ENCODE results near the gene HOXA13.

Gene HOXA13

DNA sequence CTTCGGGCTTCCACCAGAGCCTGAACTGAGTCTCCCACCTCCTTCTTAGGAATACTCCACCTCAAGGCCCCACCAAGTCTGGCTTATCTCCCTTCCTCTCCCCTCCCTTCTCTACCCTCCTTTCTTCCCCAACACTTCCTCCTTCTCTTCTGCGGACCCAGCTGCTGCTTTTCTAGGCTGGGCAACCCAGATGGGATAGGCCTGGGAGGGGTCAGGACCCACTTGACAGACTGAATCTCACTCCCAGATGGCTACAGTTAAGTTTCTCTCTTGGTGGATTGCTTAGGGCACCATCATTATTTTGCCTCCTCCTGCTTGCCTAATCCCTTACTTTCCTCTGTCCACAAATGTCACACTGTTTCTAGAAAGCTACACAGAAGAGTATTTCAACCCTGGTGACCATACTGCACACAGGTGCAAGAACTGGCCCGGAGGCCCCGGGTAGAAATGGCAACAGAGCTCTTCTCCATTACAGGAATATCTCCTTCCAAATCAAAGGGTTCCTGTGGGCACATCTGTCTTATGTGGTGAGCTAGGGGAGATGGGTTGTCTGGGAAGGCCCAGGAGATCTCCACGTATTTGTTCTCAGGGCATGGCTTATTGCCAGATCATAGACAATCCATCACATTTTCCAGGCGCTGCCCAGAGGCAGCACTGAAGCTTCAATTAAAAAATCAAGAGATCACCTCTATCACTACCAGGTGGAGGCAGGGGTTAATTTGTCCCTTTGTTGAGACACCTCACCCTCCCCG lies 9.7 kb downstream of the HOXA13 start:
- DNase-seq (ENCODE audit: low read depth), result no peak
- TF ChIP-seq, protein P1, sequence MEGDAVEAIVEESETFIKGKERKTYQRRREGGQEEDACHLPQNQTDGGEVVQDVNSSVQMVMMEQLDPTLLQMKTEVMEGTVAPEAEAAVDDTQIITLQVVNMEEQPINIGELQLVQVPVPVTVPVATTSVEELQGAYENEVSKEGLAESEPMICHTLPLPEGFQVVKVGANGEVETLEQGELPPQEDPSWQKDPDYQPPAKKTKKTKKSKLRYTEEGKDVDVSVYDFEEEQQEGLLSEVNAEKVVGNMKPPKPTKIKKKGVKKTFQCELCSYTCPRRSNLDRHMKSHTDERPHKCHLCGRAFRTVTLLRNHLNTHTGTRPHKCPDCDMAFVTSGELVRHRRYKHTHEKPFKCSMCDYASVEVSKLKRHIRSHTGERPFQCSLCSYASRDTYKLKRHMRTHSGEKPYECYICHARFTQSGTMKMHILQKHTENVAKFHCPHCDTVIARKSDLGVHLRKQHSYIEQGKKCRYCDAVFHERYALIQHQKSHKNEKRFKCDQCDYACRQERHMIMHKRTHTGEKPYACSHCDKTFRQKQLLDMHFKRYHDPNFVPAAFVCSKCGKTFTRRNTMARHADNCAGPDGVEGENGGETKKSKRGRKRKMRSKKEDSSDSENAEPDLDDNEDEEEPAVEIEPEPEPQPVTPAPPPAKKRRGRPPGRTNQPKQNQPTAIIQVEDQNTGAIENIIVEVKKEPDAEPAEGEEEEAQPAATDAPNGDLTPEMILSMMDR (IDR thresholded peaks at IDR 0.05; ENCODE audit: low read depth, low read length, missing control alignments), result no peak
- no peak overlapping the region for H3K4me3 ChIP-seq (ENCODE audit: low read depth, low read length)

DNA sequence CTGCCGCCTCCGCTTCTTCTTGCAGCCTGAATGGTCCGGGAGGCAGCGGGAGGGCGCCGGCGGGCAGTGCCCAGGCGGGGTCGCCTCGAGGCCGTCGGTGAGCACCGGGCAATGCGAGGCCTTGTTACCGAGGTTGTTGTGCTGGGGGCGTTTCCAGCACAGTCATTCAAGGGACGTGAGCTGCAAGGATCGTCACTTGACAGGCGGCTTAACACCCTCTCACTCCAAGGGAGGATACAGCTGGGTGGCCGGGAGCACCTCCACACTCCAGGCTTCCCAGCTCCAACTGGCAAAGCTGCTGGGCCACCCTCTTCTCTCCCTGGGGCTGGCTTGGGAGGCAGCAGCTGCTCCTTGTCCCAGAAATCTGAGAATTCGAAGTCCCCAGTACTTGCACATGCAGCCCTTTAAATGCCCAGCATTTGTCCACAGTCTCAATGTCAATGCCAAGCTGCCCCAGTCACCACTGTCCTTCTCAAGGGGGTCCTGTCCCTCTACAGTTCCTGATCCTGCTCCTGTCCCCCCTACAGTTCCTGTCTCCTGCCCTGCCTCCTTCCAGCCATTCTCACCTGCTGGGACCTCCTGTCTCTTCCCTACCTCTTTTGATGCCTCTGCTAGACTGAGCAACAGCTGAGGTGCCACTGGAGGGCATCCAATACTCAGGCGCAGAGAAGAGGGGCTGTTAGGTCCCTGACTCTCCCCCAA lies 10.4 kb downstream of the HOXA13 start:
- no peak for DNase-seq (ENCODE audit: low read depth)
- TF ChIP-seq, protein P1 (IDR thresholded peaks at IDR 0.05; ENCODE audit: low read depth, low read length, missing control alignments), result no peak
- no peak overlapping the region for H3K4me3 ChIP-seq (ENCODE audit: low read depth, low read length)

DNA sequence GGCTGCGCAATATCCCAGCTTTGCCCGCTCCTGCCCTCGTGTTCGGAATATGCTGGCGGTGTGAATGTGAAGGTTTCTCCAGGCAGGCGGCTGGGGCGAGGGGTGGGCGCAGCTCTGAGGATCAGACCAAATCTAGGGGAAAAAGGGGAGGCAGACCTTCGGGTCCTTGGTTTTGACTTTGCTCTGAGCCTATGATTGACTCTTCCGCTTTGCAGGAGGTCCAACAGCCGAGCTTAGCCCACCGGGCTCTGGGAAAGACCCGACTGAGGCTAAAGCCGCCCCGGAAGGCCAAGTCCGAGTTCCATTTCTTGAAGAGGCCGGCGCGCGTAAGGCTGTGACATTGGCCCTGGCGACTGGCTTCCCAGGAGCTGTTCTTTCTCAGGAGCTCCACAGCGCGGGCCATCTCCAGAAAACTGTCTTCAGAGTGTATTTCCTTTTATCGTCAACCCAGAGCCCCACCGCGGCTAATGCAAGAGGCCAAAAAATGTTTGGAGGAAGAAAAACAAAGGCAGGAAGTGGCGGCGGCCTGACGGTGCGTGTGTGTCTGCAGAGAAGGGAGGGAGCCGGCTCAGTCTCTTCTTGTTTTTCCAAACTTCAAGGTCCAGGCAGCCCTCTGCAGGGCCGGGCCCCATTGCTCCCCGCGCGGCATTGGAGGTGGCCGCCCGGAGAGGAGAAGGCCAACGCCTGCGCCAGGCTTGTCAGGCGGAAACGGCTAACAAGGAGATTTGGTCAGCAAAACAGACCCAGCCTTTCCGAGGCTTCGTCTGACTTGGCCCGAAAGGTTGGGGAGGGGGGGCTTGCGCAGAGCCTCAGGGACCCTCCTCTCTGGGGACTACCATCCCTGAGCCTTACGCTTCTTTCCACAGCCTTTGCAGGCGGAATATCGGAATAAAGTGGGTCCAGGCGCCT lies 11.3 kb downstream of the HOXA13 start:
- DNase-seq (ENCODE audit: low read depth), result no peak
- H3K4me3 ChIP-seq (ENCODE audit: low read depth, low read length), result no peak overlapping the region
- TF ChIP-seq, protein P1 (IDR thresholded peaks at IDR 0.05; ENCODE audit: low read depth, low read length, missing control alignments), result no peak

DNA sequence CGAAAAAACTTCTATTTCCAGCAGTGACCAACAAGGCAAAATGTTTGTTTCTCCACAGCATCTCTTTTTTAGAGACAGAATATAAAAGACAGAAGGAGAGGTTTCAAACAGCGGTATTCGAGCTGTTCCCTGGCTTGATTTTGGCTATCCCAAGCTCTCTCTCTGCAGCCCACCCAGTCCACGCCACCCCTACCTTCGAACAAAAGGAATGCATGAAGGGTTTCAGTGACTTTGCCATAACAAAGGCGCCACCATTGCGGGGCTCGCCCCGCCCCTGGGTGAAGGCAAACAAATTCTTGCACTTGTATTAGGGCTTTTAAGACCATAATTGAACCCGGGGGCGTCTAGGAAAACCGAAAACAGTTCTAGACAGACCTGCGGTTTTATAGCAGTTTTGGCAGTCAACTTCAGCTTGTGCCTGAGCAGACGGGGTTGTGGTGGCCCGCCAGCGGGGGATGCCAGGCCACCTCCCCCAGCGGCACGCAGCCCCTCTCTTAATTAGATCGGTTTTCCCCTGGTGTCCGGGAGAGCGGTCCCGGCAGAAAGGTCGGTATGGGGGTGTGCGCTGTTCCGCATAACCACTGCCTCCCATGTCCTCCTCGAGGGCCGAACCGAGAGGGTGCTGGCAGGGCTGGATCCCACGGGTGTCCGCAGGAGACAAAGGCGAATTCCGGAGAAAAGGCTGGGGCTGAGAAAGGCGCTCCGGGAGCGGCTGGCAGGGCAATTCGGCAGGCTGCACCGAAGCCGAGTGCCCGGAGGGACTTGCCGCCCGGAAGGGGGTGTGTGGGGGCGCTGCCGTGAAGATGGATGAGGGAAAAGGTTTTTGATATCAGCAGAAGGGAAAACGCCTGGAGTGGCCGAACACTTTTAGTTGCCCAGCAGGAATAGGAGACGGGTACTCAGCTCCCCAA lies 12.2 kb downstream of the HOXA13 start:
- TF ChIP-seq, protein P1 (IDR thresholded peaks at IDR 0.05; ENCODE audit: low read depth, low read length, missing control alignments), result no peak
- DNase-seq (ENCODE audit: low read depth), result no peak
- H3K4me3 ChIP-seq (ENCODE audit: low read depth, low read length), result no peak overlapping the region

DNA sequence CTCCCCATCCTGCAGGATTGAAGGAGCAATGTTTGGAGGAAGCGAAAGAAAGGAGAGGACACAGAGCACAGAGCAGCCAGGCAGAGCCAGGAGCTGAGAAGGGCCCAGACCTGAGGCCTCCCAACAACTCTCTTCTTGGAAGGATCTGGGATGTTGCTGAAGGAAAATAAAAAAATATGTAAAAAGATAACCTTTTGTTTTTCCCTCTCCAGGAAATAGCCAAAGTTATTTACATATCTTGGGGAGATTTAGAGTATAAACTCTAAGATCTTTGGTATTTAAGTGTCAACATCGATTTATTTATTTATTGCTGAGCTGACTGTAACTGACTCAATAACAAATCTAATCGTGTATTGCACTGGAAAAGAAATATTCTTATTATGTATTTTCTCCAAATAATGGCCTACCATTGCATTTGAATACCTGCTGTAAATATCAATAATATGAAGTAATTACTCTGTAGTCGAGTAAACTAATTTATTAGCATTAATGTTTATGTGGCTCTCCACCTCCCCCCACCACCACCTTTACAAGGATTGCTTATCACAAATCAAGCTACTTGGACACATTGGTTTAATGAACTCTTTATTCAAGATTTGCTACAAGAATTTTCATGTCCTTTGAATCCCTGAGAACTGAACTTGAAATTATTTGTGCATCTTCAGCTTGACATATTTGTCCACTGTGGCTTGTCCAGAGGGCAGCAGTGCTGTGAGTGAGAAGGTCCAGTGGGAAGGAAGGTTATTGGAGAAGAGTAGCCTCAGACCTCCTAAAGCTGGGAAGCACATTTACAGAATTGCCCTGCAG lies 13.0 kb downstream of the HOXA13 start:
- TF ChIP-seq, protein P1 (IDR thresholded peaks at IDR 0.05; ENCODE audit: low read depth, low read length, missing control alignments), result no peak
- no peak for DNase-seq (ENCODE audit: low read depth)
- no peak overlapping the region for H3K4me3 ChIP-seq (ENCODE audit: low read depth, low read length)

Measured in GM12864 (cell line).